ENCODE results near the gene CREBBP.
"Not testable (repeated sequence)": the region's sequence is repeated elsewhere in the genome, so short reads cannot be mapped to it uniquely, and the experiment has no call there.

Gene CREBBP

GRCh38 chr16:3718019-3718391 lies 162.5 kb downstream of the CREBBP start:
- H3K4me3 ChIP-seq (ENCODE audit: control insufficient read depth, low read depth, low read length) = peak overlapping the region; percentile 99
- DNase-seq (ENCODE audit: low read depth) = no peak
- no peak for TF ChIP-seq CTCF (IDR thresholded peaks at IDR 0.05; ENCODE audit: control insufficient read depth, insufficient read depth, low read depth, low read length, missing control alignments)

- no peak for TF ChIP-seq CTCF (IDR thresholded peaks at IDR 0.05; ENCODE audit: control insufficient read depth, insufficient read depth, low read depth, low read length, missing control alignments)
- DNase-seq (ENCODE audit: low read depth) = peak; percentile 21
- peak within 1 kb of the TSS; percentile 99 for H3K4me3 ChIP-seq (ENCODE audit: control insufficient read depth, low read depth, low read length)
Observed at GRCh38 chr16:3717235-3718018, 163.1 kb downstream of the CREBBP start, which contains the start of gene TRAP1. Gene TRAP1 (minus strand): TSS chr16:3717524. CDS start chr16:3717508, 16 bp downstream.

GRCh38 chr16:3716831-3717234 lies 163.7 kb downstream of the CREBBP start:
- TF ChIP-seq CTCF (IDR thresholded peaks at IDR 0.05; ENCODE audit: control insufficient read depth, insufficient read depth, low read depth, low read length, missing control alignments) = no peak
- DNase-seq (ENCODE audit: low read depth) = no peak
- peak overlapping the region; percentile 99 for H3K4me3 ChIP-seq (ENCODE audit: control insufficient read depth, low read depth, low read length)

- DNase-seq (ENCODE audit: low read depth) = no peak
- TF ChIP-seq CTCF (IDR thresholded peaks at IDR 0.05; ENCODE audit: control insufficient read depth, insufficient read depth, low read depth, low read length, missing control alignments) = no peak
- no peak overlapping the region for H3K4me3 ChIP-seq (ENCODE audit: control insufficient read depth, low read depth, low read length)
Observed at GRCh38 chr16:3715430-3715829, 165.1 kb downstream of the CREBBP start.

GRCh38 chr16:3714378-3714777 lies 166.1 kb downstream of the CREBBP start:
- DNase-seq (ENCODE audit: low read depth); H3K4me3 ChIP-seq (ENCODE audit: control insufficient read depth, low read depth, low read length): not testable (repeated sequence)

GRCh38 chr16:3713587-3714242 lies 166.8 kb downstream of the CREBBP start:
- H3K4me3 ChIP-seq (ENCODE audit: control insufficient read depth, low read depth, low read length) = no peak overlapping the region
- TF ChIP-seq CTCF (IDR thresholded peaks at IDR 0.05; ENCODE audit: control insufficient read depth, insufficient read depth, low read depth, low read length, missing control alignments) = no peak
- no peak for DNase-seq (ENCODE audit: low read depth)

- H3K4me3 ChIP-seq (ENCODE audit: control insufficient read depth, low read depth, low read length) = no peak overlapping the region
- no peak for DNase-seq (ENCODE audit: low read depth)
- TF ChIP-seq CTCF (IDR thresholded peaks at IDR 0.05; ENCODE audit: control insufficient read depth, insufficient read depth, low read depth, low read length, missing control alignments) = no peak
Observed at GRCh38 chr16:3712861-3713372, 167.6 kb downstream of the CREBBP start.
